ENCODE data around the gene PRKACB.

DNA sequence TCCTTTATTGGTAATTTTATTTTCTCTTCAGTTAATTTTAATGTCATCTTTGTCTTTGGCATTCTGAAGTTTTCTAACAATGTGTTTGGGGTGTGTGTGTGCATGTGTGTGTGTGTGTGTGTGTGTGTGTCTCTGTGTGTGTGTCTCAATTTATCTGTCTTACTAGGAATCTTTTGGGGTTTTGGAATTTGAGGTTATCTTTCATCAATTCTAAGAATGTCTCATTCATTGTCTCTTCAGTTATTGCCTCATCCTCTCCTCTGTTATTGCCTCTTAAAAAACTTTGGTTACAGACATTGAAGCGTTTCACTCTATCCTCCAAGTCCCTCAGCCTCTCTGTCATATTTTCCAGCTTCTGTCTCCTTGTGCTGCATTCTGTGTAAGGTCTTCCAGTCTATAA, 139.3 kb downstream of the PRKACB start:
- TF ChIP-seq CTCF (IDR thresholded peaks at IDR 0.05) = no peak
- TF ChIP-seq POLR2A (IDR thresholded peaks at IDR 0.05) = no peak

Measured in lower leg skin (tissue), 3 donors.